Measurements from ENCODE around the gene KCNAB2.
A peak's percentile ranks its signal among the peaks of the same experiment; 100 is the strongest.
"Not testable (repeated sequence)": the region's sequence is repeated elsewhere in the genome, so short reads cannot be mapped to it uniquely, and the experiment has no call there.

KCNAB2 gene

GRCh38 chr1:6011161-6011945, 34.3 kb upstream of the KCNAB2 start:
- DNase-seq = no peak

- no peak for DNase-seq
Measured at GRCh38 chr1:6011946-6012258, 33.8 kb upstream of the KCNAB2 start.

GRCh38 chr1:6012529-6013318, 33.0 kb upstream of the KCNAB2 start:
- DNase-seq = no peak

GRCh38 chr1:6013491-6013890, 32.2 kb upstream of the KCNAB2 start:
- DNase-seq = no peak

GRCh38 chr1:6014130-6014999, 31.3 kb upstream of the KCNAB2 start:
- no peak for DNase-seq

- no peak for DNase-seq
Measured at GRCh38 chr1:6016191-6016865, 29.4 kb upstream of the KCNAB2 start.

- DNase-seq = not testable (repeated sequence)
Measured at GRCh38 chr1:6017654-6018053, 28.0 kb upstream of the KCNAB2 start.

GRCh38 chr1:6019166-6019845, 26.4 kb upstream of the KCNAB2 start:
- no peak for DNase-seq

- no peak for DNase-seq
Measured at GRCh38 chr1:6022193-6022592, 23.5 kb upstream of the KCNAB2 start.

- DNase-seq = no peak
Measured at GRCh38 chr1:6023346-6023745, 22.3 kb upstream of the KCNAB2 start.

- no peak for DNase-seq
Measured at GRCh38 chr1:6024376-6024775, 21.3 kb upstream of the KCNAB2 start.

GRCh38 chr1:6025269-6026094, 20.2 kb upstream of the KCNAB2 start:
- no peak for DNase-seq

- peak; percentile 78 for DNase-seq
Measured at GRCh38 chr1:6026095-6026809, 19.4 kb upstream of the KCNAB2 start.

- DNase-seq = no peak
Measured at GRCh38 chr1:6027591-6027990, 18.1 kb upstream of the KCNAB2 start.

- DNase-seq = peak; percentile 78
Measured at GRCh38 chr1:6028042-6028850, 17.4 kb upstream of the KCNAB2 start.

GRCh38 chr1:6029351-6029750, 16.3 kb upstream of the KCNAB2 start:
- no peak for DNase-seq

GRCh38 chr1:6030132-6030531, 15.6 kb upstream of the KCNAB2 start:
- DNase-seq = no peak

GRCh38 chr1:6030547-6031261, 15.0 kb upstream of the KCNAB2 start:
- no peak for DNase-seq

- DNase-seq = no peak
Measured at GRCh38 chr1:6033124-6033523, 12.6 kb upstream of the KCNAB2 start.

Data from SIG-M5 (cell line).